GM21447 (cell line): ENCODE measurements around the gene UQCR10.
"Not testable (repeated sequence)": the region's sequence is repeated elsewhere in the genome, so short reads cannot be mapped to it uniquely, and the experiment has no call there.

ENCODE experiments used
- ATAC-seq: cut with Tn5 transposase; IDR thresholded peaks from one replicate; pipeline ENCODE4 v1.9.1; 2021; ENCODE audit not compliant: unreplicated experiment

The UQCR10 gene

GRCh38 chr22:29737251-29738117, 29.7 kb upstream of the UQCR10 start:
- ATAC-seq, result no peak

- ATAC-seq, result no peak
Observed at GRCh38 chr22:29738118-29738815, 28.9 kb upstream of the UQCR10 start.

- ATAC-seq, result no peak
Observed at GRCh38 chr22:29739346-29739875, 27.8 kb upstream of the UQCR10 start.

- ATAC-seq, result no peak
Observed at GRCh38 chr22:29740216-29740615, 27.0 kb upstream of the UQCR10 start.

- no peak for ATAC-seq
Observed at GRCh38 chr22:29741926-29742325, 25.2 kb upstream of the UQCR10 start.

GRCh38 chr22:29742326-29742725, 24.8 kb upstream of the UQCR10 start:
- no peak for ATAC-seq

- no peak for ATAC-seq
Observed at GRCh38 chr22:29744902-29745301, 22.3 kb upstream of the UQCR10 start.

- no peak for ATAC-seq
Observed at GRCh38 chr22:29747832-29748231, 19.3 kb upstream of the UQCR10 start.

GRCh38 chr22:29748248-29748893, 18.8 kb upstream of the UQCR10 start:
- ATAC-seq, result no peak

- ATAC-seq, result no peak
Observed at GRCh38 chr22:29750029-29750428, 17.1 kb upstream of the UQCR10 start.

- ATAC-seq, result no peak
Observed at GRCh38 chr22:29750559-29751538, 16.3 kb upstream of the UQCR10 start.

GRCh38 chr22:29751669-29752068, 15.5 kb upstream of the UQCR10 start:
- no peak for ATAC-seq

GRCh38 chr22:29753808-29754657, 13.1 kb upstream of the UQCR10 start:
- no peak for ATAC-seq

- ATAC-seq, result not testable (repeated sequence)
Observed at GRCh38 chr22:29754658-29755395, 12.3 kb upstream of the UQCR10 start.

GRCh38 chr22:29755889-29756288, 11.3 kb upstream of the UQCR10 start:
- ATAC-seq, result no peak

- no peak for ATAC-seq
Observed at GRCh38 chr22:29756341-29756740, 10.8 kb upstream of the UQCR10 start.

- no peak for ATAC-seq
Observed at GRCh38 chr22:29757096-29757495, 10.1 kb upstream of the UQCR10 start.

- no peak for ATAC-seq
Observed at GRCh38 chr22:29758068-29758622, 9.0 kb upstream of the UQCR10 start.
